Activated CD8-positive, alpha-beta T cell treated with anti-CD3 and anti-CD28 coated beads for 36 hours (primary cell): ENCODE results near the gene TCF12. TPM values are rescaled to one million over a fixed set of nuclear protein-coding genes. Genes with fewer than 3 reads are reported as not detected.

Experiments used
- ATAC-seq: fragments of 200-7000 bp; cut with Tn5 transposase; one replicate; pipeline ENCODE4 v1.10.0; 2021; ENCODE audit warnings: mild to moderate bottlenecking, moderate library complexity
- CTCF ChIA-PET: fragments of 350-600 bp; sonication (Branson Sonifier 250); formaldehyde crosslinking; loops from one replicate; lab custom pipeline; 2021; ENCODE audit warnings: antibody characterized with exemption; lab: Charles Lee
- POLR2A ChIA-PET: fragments of 350-600 bp; sonication (Branson Sonifier 250); formaldehyde crosslinking; loops from one replicate; lab custom pipeline; 2021; ENCODE audit warnings: antibody characterized with exemption; lab: Charles Lee
- DNase-seq: peaks from one replicate; pipeline ENCODE4 v3.0.0-alpha.2; 2020
- H3K27ac Mint-ChIP-seq: one replicate; pipeline ENCODE4 v1.8.0; 2021; ENCODE audit warnings: mild to moderate bottlenecking, mixed read lengths
- H3K27me3 Mint-ChIP-seq: one replicate; pipeline ENCODE4 v1.8.0; 2021; ENCODE audit warnings: mixed read lengths
- H3K36me3 Mint-ChIP-seq: one replicate; pipeline ENCODE4 v1.8.0; 2021; ENCODE audit warnings: low read depth, mixed read lengths
- H3K4me1 Mint-ChIP-seq: one replicate; pipeline ENCODE4 v1.8.0; 2021; ENCODE audit warnings: low read depth, mixed read lengths
- H3K4me3 Mint-ChIP-seq: one replicate; pipeline ENCODE4 v1.8.0; 2021; ENCODE audit warnings: mild to moderate bottlenecking, moderate library complexity, mixed read lengths
- H3K9me3 Mint-ChIP-seq: one replicate; pipeline ENCODE4 v1.8.0; 2021; ENCODE audit warnings: mixed read lengths
- intact Hi-C: fragments of 100-400 bp; cut with micrococcal nuclease; formaldehyde crosslinking; loops from one replicate; pipeline ENCODE4 v1.10.0; 2022
- total RNA-seq, 2 experiments: library from RNA; stranded (reverse); gene quantifications; one replicate each; pipeline ENCODE4 v1.2.3, GENCODE V29; 2021
- TF ChIP-seq, protein P1 (sequence below): fragments of 200-600 bp; IDR thresholded peaks from one replicate; pipeline ENCODE4 v1.8.0; 2022; ENCODE audit warnings: antibody characterized with exemption, mild to moderate bottlenecking

The TCF12 gene
- total RNA-seq, 2 experiments from 2014 or later = 60.5 to 67.4 TPM

DNA sequence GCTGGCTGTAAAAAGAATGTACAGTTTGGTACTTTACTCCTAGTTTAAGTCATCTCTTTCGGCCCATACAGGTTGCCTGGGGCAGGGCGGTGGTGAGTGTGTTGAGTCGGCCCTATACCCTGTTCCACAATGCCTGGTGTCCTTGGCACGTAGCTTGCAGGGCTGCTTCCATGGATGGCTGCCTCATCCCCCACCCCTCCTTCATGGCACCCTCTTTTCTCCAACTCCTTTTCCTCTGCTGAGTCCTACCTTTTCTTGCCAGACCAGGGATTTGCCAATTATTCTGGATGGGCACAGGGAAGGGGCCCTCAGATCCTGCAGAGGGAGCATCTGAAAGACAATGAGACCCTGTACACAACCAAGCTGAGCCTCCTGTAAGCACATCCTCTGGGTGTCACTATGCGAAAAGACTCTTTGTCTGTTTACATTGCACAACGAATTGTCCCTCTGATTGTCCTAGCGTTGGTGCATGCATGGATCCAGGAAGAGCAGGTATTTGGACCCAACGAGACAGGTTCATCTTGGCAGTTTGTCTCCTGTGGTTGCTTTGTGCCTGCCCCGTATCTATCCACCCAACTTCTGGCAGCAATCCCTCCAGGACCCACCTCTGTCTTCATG, 384.3 kb downstream of the TCF12 start:
- POLR2A ChIA-PET = interaction anchor here (0.6 kb wide), 1 partner anchor 526 kb away, joined by 3 read pairs; no protein-coding TSS in a partner anchor
- ATAC-seq = no peak
- TF ChIP-seq, protein P1, sequence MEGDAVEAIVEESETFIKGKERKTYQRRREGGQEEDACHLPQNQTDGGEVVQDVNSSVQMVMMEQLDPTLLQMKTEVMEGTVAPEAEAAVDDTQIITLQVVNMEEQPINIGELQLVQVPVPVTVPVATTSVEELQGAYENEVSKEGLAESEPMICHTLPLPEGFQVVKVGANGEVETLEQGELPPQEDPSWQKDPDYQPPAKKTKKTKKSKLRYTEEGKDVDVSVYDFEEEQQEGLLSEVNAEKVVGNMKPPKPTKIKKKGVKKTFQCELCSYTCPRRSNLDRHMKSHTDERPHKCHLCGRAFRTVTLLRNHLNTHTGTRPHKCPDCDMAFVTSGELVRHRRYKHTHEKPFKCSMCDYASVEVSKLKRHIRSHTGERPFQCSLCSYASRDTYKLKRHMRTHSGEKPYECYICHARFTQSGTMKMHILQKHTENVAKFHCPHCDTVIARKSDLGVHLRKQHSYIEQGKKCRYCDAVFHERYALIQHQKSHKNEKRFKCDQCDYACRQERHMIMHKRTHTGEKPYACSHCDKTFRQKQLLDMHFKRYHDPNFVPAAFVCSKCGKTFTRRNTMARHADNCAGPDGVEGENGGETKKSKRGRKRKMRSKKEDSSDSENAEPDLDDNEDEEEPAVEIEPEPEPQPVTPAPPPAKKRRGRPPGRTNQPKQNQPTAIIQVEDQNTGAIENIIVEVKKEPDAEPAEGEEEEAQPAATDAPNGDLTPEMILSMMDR = no peak
- no peak for DNase-seq
- Mint-ChIP-seq H3K4me3 (no peak overlapping the region), H3K36me3 (no peaks in the 10 kb centered on the region), H3K4me1 (peaks cover 9% of the 10 kb centered on the region), H3K27ac (no peak overlapping the region), H3K27me3 (peaks cover 9% of the 10 kb centered on the region), H3K9me3 (no peaks in the 10 kb centered on the region)
- intact Hi-C loops = loop anchor here (10.0 kb wide), 1 partner anchor 808 kb away; no protein-coding TSS in a partner anchor
- CTCF ChIA-PET = no interaction called here

DNA sequence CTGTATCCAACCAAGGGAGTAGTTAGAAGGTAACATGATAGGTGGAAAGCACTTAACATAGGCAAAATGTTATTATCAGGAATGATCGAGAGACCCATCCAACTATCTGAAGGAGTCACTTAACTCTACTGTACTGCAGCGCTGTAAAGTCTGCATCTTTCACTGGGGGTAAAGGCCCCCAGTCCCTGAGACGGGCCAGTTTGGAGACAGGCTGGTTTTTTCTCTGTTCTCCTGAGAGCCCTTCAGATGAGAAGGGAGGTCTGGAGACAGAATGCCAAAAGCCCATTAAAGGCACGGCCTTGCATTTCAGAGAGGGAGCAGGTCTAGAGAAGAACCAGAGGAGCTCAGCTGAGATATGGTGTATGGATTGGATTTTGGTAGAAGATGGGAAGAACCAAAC, 386.6 kb downstream of the TCF12 start:
- DNase-seq = no peak
- ATAC-seq = no peak
- H3K27ac Mint-ChIP-seq = no peak overlapping the region
- no peaks in the 10 kb centered on the region for H3K9me3 Mint-ChIP-seq
- ChIA-PET CTCF (interaction anchor here (1.5 to 2.9 kb wide), 4 partner anchors 17 to 194 kb away, joined by 5 to 82 read pairs (median 8); no protein-coding TSS in a partner anchor), POLR2A (no interaction called here)
- intact Hi-C loops = loop anchor here (5.0 to 10.0 kb wide), 2 partner anchors 158 to 810 kb away; no protein-coding TSS in a partner anchor
- H3K4me3 Mint-ChIP-seq = no peak overlapping the region
- H3K27me3 Mint-ChIP-seq = peaks cover 11% of the 10 kb centered on the region
- TF ChIP-seq, protein P1 = no peak
- peaks cover under 1% of the 10 kb centered on the region for H3K4me1 Mint-ChIP-seq
- H3K36me3 Mint-ChIP-seq = no peaks in the 10 kb centered on the region

DNA sequence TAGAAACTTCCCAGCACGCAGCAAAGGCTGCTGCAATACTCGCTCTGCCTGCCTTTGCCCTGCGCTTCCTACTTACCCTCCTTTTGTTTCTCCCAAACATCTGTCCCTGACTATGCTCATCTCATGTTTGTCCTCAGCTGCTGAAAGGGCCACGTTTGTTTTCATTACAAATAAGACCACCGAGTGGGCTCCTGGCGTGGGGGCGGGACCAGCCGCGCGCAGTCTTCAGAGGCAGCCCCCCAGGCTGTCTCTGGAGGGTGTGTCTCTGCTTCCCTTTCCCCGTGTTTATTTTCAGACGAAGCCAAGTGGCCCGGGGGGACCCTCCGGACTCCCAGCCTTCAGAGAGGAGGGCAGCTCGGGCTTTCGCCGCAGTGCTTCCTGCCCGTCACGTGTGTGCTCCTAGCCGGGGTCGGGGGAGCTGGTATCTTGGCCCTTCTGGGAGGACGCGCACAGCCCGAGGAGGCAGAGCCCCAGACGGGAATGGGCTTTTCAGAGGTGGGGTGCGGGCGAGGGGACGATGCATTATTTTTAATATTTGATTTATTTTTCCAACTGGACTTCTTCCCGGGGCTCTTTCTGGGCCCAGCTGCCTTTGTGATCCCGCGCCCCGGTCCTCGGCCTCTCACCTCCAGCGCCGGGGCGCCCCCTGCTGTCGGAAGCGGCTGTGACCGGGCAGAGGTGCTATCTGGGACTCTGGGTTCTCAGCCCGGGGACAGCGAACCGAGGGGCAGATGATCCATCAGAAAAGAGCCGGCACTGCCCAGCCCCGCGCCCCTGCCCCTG, 387.9 kb downstream of the TCF12 start:
- Mint-ChIP-seq H3K27ac (no peak overlapping the region), H3K27me3 (peaks cover 14% of the 10 kb centered on the region), H3K36me3 (no peaks in the 10 kb centered on the region), H3K4me1 (no peaks in the 10 kb centered on the region), H3K9me3 (no peaks in the 10 kb centered on the region), H3K4me3 (peak overlapping the region; percentile 59)
- TF ChIP-seq, protein P1 = peak; percentile 89
- ChIA-PET POLR2A (interaction anchor here (0.7 to 0.9 kb wide), 2 partner anchors 9 to 837 kb away, joined by 3 read pairs; no protein-coding TSS in a partner anchor), CTCF (interaction anchor here (0.6 to 2.9 kb wide), 43 partner anchors 9 to 824 kb away, joined by 3 to 82 read pairs (median 4); partner anchors contain the start of gene TCF12)
- peak; percentile 93 for ATAC-seq
- intact Hi-C loops = loop anchor here (5.0 to 10.0 kb wide), 2 partner anchors 159 to 812 kb away; no protein-coding TSS in a partner anchor
- DNase-seq = peak; percentile 89

DNA sequence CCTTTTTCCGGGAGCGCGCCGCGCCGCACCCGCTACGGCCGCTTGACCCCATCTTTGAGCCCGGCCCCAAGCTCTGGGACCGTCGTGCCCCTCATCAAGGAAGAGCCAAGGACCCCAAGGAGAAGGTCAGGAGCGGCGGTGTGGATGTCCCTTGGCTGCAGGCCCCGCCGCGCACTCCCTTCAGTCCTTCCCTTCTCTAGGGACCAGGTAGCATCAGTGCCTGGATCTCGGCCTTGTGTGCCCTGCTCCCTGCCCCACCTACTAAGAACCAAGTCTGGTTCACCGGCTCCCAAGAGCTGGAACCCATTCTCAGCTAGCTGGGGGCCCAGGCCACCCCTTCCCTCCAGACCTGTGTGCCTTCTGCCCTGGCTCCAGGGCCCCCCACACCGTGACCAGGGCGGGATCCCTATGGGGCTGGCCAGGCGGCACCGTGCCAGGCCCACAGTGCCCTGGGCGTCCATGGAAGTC, 388.5 kb downstream of the TCF12 start:
- Mint-ChIP-seq H3K27me3 (peaks cover 14% of the 10 kb centered on the region), H3K4me3 (peak overlapping the region; percentile 59), H3K27ac (no peak overlapping the region), H3K36me3 (no peaks in the 10 kb centered on the region), H3K4me1 (no peaks in the 10 kb centered on the region), H3K9me3 (no peaks in the 10 kb centered on the region)
- intact Hi-C loops = loop anchor here (5.0 to 10.0 kb wide), 2 partner anchors 160 to 812 kb away; no protein-coding TSS in a partner anchor
- POLR2A ChIA-PET = interaction anchor here (0.9 kb wide), 1 partner anchor 9 kb away, joined by 3 read pairs; no protein-coding TSS in a partner anchor
- TF ChIP-seq, protein P1 = no peak
- DNase-seq (no peak), ATAC-seq (peak; percentile 12)
- CTCF ChIA-PET = interaction anchor here (0.9 to 2.9 kb wide), 27 partner anchors 8 to 816 kb away, joined by 3 to 82 read pairs (median 6); partner anchors contain the start of gene TCF12
